Muscle of leg (tissue), 11 donors: ENCODE data around the gene SH3BGR. TPM values are rescaled to one million over a fixed set of nuclear protein-coding genes. Genes with fewer than 3 reads are reported as not detected.

ENCODE experiments used
- DNase-seq: peaks from one replicate; pipeline ENCODE4 v3.0.0; 2013
- H3K27ac ChIP-seq: one replicate; pipeline ENCODE4 v1.5.1; 2013; ENCODE audit warnings: mild to moderate bottlenecking, low read length, control low read depth
- H3K27me3 ChIP-seq: one replicate; pipeline ENCODE4 v1.6.1; 2013; ENCODE audit warnings: low read length; ENCODE audit not compliant: control insufficient read depth, insufficient read depth
- H3K36me3 ChIP-seq: one replicate; pipeline ENCODE4 v1.6.1; 2013; ENCODE audit warnings: low read length; ENCODE audit not compliant: control insufficient read depth, insufficient read depth
- H3K4me1 ChIP-seq: one replicate; pipeline ENCODE4 v1.6.1; 2013; ENCODE audit warnings: low read length; ENCODE audit not compliant: control insufficient read depth, insufficient read depth
- H3K4me3 ChIP-seq: one replicate; pipeline ENCODE4 v1.5.1; 2013; ENCODE audit warnings: low read length, control low read depth
- H3K9me3 ChIP-seq: replicated peaks from 2 replicates; pipeline ENCODE4 v1.6.1; 2013; ENCODE audit warnings: low read depth, low read length; ENCODE audit not compliant: control insufficient read depth
- WGBS: methylation state at CpG from one replicate; pipeline ENCODE4 v1.1.5; 2013; ENCODE audit warnings: missing lambda C conversion rate; ENCODE audit not compliant: insufficient coverage; 5-methylcytosine and 5-hydroxymethylcytosine counted together
- polyA plus RNA-seq, 8 donors: library from polyadenylated mRNA; unstranded; fragments of 120-200 nt; gene quantifications; one replicate each; pipeline versions ENCODE4 v1.2.1 to v1.2.3, GENCODE V29; 2013; ENCODE audit warnings: inconsistent platforms in 1 of 8, low replicate concordance in 1 of 8; ENCODE audit not compliant: insufficient read length in 8 of 8, insufficient read depth in 1 of 8
- total RNA-seq: library from RNA; stranded (reverse); fragments of 120-200 nt; gene quantifications from one replicate; pipeline ENCODE4 v1.2.4, GENCODE V29; 2013

Gene SH3BGR
- total and polyA plus RNA-seq, 9 donors, result 105 to 179 (median 159) TPM

GRCh38 chr21:39525129-39525528 lies 73.4 kb downstream of the SH3BGR start:
- H3K4me3 ChIP-seq, result no peak overlapping the region
- 54% methylated on average over 3 of the region's 3 CpGs for WGBS
- H3K27me3 ChIP-seq, result no peaks in the 10 kb centered on the region
- no peaks in the 10 kb centered on the region for H3K9me3 ChIP-seq
- no peaks in the 10 kb centered on the region for H3K36me3 ChIP-seq
- H3K27ac ChIP-seq, result no peak overlapping the region
- H3K4me1 ChIP-seq, result peaks cover 7% of the 10 kb centered on the region
- DNase-seq, result no peak

DNA sequence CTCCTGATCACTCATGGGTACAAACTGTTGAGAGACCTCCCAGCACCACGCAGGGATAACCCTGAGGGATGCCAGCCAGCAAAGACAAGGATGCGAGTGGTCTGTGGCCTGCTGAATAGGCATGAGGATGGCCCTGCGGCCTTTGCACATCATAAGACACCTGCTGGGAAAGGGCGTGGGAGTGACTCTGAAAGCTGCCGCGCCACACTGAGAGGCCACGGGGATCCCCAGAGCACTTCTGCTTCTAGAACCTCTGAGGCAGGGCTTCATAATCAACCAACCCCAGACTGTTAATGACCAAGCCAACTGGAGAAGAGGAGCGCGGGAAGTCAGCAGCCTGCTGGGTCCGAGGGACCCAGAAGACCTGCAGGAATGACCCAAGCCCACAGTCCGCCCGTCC lies 73.8 kb downstream of the SH3BGR start:
- Histone ChIP-seq H3K4me3 (no peak overlapping the region), H3K9me3 (no peaks in the 10 kb centered on the region), H3K27ac (no peak overlapping the region), H3K36me3 (no peaks in the 10 kb centered on the region), H3K4me1 (peaks cover 7% of the 10 kb centered on the region), H3K27me3 (no peaks in the 10 kb centered on the region)
- 92% methylated on average over 11 of the region's 12 CpGs for WGBS
- DNase-seq, result no peak

- no peak for DNase-seq
- Histone ChIP-seq H3K36me3 (no peaks in the 10 kb centered on the region), H3K4me1 (peaks cover 7% of the 10 kb centered on the region), H3K9me3 (no peaks in the 10 kb centered on the region), H3K27me3 (no peaks in the 10 kb centered on the region), H3K4me3 (no peak overlapping the region), H3K27ac (no peak overlapping the region)
- 53% methylated on average over 2 of the region's 5 CpGs for WGBS
Observed at GRCh38 chr21:39527067-39527595, 75.4 kb downstream of the SH3BGR start.

DNA sequence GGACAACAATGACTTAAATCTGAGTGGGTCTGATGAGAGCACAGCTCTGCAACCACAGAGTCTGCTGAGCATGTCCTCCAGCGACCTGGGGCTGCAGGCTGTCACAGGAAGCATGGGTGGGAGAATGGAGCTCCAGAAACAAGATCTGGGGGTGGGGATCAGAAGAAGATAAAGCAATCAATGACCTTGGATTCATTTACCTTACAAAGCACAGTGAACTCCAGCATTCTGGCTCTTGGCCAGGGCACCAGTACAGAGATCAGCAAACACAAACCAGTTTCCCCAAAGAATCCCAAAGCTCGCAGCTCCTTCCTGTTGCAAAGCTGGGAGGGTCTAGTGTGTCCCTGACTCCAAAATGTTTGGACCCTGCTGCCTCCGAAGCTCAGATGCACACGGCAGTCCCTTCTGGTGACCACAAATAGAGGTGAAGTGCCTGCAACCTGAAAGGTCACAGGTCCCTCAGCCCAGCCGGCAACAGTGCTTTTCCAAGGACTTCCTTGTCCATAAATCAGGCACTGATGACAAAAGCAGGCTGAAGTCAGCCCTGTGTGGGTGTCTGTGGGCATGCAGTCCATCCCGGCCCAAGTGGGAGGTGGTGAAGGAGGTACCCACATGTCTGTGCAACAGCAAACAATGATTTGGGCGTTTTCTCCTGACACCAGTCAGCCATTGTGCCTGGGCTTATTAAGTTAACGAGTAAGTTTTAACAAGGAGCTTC lies 76.1 kb downstream of the SH3BGR start:
- Histone ChIP-seq H3K4me1 (peaks cover 7% of the 10 kb centered on the region), H3K27me3 (no peaks in the 10 kb centered on the region), H3K4me3 (no peak overlapping the region), H3K27ac (no peak overlapping the region), H3K36me3 (no peaks in the 10 kb centered on the region), H3K9me3 (no peaks in the 10 kb centered on the region)
- peak; percentile 28 for DNase-seq
- whole genome bisulfite sequencing, result 20% methylated on average over 8 of the region's 8 CpGs

DNA sequence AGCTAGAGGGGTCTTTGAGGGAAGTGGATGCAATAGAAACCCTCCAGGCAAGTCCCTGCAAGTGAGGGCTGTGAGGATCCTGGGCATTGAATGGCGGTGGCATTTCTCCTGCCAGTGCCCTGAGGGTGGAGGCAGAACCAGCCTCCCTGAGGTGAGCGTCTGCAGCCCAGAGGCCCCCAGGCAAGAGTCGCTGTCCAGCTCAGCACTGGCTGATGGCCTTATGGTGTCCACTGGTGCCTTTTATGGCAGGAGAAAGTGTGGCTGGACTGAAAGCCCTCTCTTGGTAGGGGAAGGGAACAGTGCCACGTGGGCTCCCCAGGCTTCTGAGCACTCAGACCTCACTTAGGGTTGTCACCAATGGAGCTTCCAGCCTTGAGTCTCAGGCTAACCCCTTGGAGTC lies 77.3 kb downstream of the SH3BGR start:
- no peaks in the 10 kb centered on the region for H3K27me3 ChIP-seq
- H3K4me1 ChIP-seq, result peaks cover 7% of the 10 kb centered on the region
- 64% methylated on average over 4 of the region's 4 CpGs for WGBS
- no peak overlapping the region for H3K4me3 ChIP-seq
- no peak overlapping the region for H3K27ac ChIP-seq
- no peaks in the 10 kb centered on the region for H3K9me3 ChIP-seq
- DNase-seq, result no peak
- no peaks in the 10 kb centered on the region for H3K36me3 ChIP-seq

DNA sequence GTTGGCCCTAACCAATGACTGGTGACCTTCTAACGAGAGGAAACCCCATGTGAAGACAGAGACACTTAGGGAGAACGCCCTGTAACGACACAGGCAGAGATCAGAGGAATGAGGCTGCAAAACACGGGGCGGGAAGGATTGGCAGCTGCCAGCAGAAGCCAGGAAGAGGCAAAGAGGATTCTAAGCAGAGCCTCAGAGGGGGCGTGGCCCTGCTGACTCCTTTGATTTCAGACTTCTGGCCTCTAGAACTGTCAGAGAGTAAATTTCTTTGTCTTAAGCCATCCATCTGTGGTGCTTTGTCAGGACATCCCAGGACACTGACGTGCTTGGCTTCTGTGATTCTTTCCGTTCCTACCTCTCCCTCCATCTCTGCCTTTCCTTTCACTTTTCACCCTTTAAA lies 79.3 kb downstream of the SH3BGR start:
- H3K9me3 ChIP-seq, result no peaks in the 10 kb centered on the region
- H3K36me3 ChIP-seq, result no peaks in the 10 kb centered on the region
- no peak for DNase-seq
- no peak overlapping the region for H3K4me3 ChIP-seq
- peaks cover 7% of the 10 kb centered on the region for H3K4me1 ChIP-seq
- H3K27me3 ChIP-seq, result no peaks in the 10 kb centered on the region
- 20% methylated on average over 8 of the region's 8 CpGs for WGBS
- H3K27ac ChIP-seq, result no peak overlapping the region

DNA sequence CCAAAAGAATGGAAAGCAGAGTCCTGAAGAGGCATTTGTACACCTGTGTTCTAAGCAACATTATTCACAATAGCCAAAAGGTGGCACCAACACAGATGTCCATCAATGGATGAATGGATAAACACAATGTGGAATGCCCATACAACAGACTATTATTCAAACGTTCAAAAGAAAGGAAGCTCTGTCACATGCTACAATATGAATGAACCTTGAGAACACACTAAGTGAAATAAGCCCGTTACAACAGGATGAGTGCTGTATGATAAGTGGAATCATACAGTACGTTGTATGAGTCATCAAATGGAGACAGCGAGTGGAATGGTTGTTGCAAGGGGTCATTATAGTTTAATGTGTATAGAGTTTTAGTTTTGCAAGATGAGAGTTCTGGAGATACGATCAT lies 80.1 kb downstream of the SH3BGR start:
- no peak for DNase-seq
- Histone ChIP-seq H3K4me3 (no peak overlapping the region), H3K27me3 (no peaks in the 10 kb centered on the region), H3K36me3 (no peaks in the 10 kb centered on the region), H3K4me1 (peaks cover 7% of the 10 kb centered on the region), H3K9me3 (no peaks in the 10 kb centered on the region), H3K27ac (no peak overlapping the region)
- 67% methylated on average over 3 of the region's 5 CpGs for WGBS

DNA sequence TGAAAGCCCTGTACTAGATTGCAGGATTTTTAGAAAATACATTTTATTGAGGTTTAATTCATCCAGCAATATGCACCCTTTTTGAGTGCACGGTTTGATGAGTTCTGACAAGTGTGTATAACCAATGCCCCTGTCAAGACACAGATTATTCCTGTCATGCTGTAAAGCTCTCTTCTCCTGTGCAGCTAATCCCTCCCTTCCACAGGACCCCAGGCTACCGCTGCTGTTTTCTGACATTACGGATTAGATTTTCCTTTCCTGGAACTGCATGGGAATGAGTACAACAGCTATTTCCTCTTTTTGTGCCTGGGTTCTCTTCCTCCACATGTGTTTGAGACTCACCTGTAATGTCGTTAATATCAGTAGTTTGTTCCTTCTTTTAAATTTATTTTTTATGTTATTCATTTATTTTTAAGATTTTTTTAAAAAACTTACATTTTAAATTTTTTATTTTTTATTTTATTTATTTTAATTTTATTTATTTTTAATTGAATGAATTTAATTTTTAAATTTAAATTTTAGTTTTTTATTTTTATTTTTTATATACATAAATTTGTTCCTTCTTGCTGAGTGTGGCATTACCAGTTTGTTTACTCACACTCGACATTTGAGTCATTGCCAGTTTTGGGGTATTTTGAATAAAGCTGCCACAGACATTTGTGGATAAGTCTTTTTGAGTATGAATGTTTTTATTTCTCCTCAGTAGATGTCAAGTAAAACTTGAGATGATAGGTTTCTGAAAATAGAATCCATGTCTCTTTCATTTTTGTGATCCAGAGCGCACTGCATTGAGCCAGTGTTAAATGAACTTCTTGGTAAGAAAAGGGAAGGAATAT lies 82.0 kb downstream of the SH3BGR start:
- Histone ChIP-seq H3K4me3 (no peak overlapping the region), H3K9me3 (no peaks in the 10 kb centered on the region), H3K27me3 (no peaks in the 10 kb centered on the region), H3K27ac (no peak overlapping the region), H3K36me3 (no peaks in the 10 kb centered on the region), H3K4me1 (no peaks in the 10 kb centered on the region)
- whole genome bisulfite sequencing, result no CpG with 5 or more reads among the region's 6 CpGs
- DNase-seq, result no peak

DNA sequence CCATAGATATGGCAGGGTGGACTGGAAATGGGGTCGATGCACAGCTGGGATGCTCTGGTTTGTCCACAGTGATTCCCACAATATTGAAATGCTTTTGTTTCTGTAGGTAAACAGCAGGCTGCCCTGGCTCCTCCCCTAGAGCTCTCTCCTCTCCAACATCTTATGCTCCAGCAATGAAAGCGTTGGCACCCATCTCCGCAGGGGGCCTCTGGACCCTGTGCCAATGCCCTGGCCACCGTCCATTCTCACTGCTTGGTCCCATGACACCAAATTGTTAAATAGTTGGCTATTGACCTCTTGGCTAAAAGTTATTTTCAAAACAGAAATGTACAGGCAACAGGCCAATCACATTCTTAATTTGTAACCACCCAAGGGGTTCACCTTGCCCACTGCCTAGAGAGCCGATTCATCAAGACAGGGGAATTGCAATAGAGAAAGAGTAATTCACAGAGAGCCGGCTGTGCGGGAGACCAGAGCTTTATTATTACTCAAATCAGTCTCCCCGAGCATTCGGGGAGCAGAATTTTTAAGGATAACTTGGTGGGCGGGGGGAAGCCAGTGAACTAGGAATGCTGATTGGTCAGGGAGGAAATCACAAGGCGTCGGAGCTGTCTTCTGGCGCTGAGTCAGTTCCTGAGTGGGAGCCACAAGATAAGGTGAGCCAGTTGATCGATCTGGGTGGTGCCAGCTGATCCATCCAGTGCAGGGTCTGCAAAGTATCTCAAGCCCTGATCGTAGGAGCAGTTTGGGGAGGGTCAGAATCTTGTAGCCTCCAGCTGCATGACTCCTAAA lies 84.1 kb downstream of the SH3BGR start:
- Histone ChIP-seq H3K4me1 (no peaks in the 10 kb centered on the region), H3K9me3 (no peaks in the 10 kb centered on the region), H3K4me3 (no peak overlapping the region), H3K27ac (no peak overlapping the region), H3K36me3 (no peaks in the 10 kb centered on the region), H3K27me3 (no peaks in the 10 kb centered on the region)
- DNase-seq, result no peak
- 76% methylated on average over 11 of the region's 15 CpGs for WGBS

DNA sequence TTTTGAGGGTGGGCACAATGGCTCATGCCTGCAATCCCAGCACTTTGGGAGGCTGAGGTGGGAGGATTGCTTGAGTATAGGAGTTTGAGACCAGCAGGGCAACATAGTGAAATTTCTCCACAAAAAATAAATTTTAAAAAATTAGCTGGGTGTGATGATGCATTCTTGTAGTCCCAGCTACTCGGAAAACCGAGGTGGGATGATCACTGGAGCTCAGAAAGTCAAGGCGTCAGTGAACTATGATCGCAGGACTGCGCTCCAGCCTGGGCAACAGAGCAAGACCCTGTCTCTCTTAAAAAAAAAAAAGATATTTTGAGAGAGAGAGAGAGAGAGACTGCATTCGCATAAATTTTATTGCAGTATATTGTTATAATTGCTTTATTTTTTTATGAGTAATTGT lies 85.1 kb downstream of the SH3BGR start:
- Histone ChIP-seq H3K27ac (no peak overlapping the region), H3K27me3 (no peaks in the 10 kb centered on the region), H3K4me3 (no peak overlapping the region), H3K36me3 (no peaks in the 10 kb centered on the region), H3K9me3 (no peaks in the 10 kb centered on the region), H3K4me1 (no peaks in the 10 kb centered on the region)
- 86% methylated on average over 5 of the region's 6 CpGs for WGBS
- DNase-seq, result no peak
